Left ventricle myocardium inferior (tissue), 1 donor: ENCODE measurements around the gene LCN10. TPM values are rescaled to one million over a fixed set of nuclear protein-coding genes. Genes with fewer than 3 reads are reported as not detected.

Experiments
- DNase-seq: peaks from one replicate; pipeline ENCODE4 v3.0.0-alpha.2; 2020
- H3K27ac ChIP-seq: fragments of 200-600 bp; replicated peaks from 2 replicates; pipeline ENCODE4 v1.8.0; 2021
- H3K27me3 ChIP-seq: fragments of 200-600 bp; 2 replicates; pipeline ENCODE4 v1.8.0; 2021; ENCODE audit warnings: low read depth
- H3K36me3 ChIP-seq: fragments of 200-600 bp; 2 replicates; pipeline ENCODE4 v1.8.0; 2021
- H3K4me1 ChIP-seq: fragments of 200-600 bp; 2 replicates; pipeline ENCODE4 v1.8.0; 2021
- H3K4me3 ChIP-seq: fragments of 200-600 bp; 2 replicates; pipeline ENCODE4 v1.8.0; 2021; ENCODE audit warnings: mild to moderate bottlenecking, moderate library complexity
- H3K9me3 ChIP-seq: fragments of 200-600 bp; replicated peaks from 2 replicates; pipeline ENCODE4 v1.8.0; 2021
- intact Hi-C: fragments of 100-400 bp; cut with micrococcal nuclease; formaldehyde crosslinking; loops from one replicate; pipeline ENCODE4 v1.11.0; 2022
- total RNA-seq: library from RNA; stranded (reverse); fragmentation: NEBNext Ultra II Directional; extraction: Animal tissue kit (Norgen Biotek cat#: 25700); gene quantifications from one replicate; pipeline ENCODE4 v1.2.1, GENCODE V29; 2021
- TF ChIP-seq, protein P1 (sequence below): fragments of 200-600 bp; IDR thresholded peaks from 2 replicates; pipeline ENCODE4 v1.8.0; 2021; ENCODE audit warnings: antibody characterized with exemption, mild to moderate bottlenecking, borderline replicate concordance
- donor health status: DM: no; HTN: yes; CAD: no; lungs with severe emphysema.

The LCN10 gene
- total RNA-seq, 1 donor from 2014 or later: 9.6 TPM

DNA sequence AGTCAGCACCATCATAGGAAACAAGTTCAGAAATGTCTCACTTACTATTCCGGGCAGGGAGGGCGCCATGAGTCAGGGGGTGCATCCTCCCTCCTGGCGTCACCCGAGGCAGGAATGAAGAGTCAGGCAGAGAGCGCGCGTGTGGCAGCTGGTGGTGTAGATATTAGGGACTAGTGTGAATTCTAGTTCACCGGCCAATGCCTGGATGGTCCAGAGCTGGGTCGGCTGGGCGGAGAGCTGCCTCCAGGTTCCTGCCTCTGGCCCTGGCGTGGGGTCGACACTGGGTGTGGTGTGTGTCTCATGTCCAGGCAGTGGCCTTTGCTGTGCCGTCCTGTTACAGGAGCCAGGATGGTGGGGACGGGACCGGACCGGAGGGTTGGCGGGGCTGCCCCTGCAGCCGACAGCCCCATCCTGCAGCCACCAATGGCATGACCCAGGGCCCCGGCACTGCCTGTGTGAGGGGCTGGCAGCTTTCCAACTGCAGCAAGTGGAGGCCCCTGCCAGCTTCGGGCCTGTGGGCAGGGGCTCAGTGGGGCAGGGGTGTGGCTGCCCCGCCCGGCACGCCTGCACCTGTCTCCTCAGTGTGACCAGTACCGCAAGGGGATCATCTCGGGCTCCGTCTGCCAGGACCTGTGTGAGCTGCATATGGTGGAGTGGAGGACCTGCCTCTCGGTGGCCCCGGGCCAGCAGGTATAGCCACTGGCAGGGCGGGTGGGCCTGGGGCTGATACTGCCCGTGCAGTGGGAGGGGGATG, 21.2 kb downstream of the LCN10 start:
- no peak for DNase-seq
- H3K4me3 ChIP-seq: peak overlapping the region; percentile 40
- peaks cover 81% of the 10 kb centered on the region for H3K4me1 ChIP-seq
- no peaks in the 10 kb centered on the region for H3K9me3 ChIP-seq
- peak overlapping the region; percentile 78 for H3K27ac ChIP-seq
- intact Hi-C loops: no loop called here
- H3K27me3 ChIP-seq: no peaks in the 10 kb centered on the region
- peaks cover 50% of the 10 kb centered on the region for H3K36me3 ChIP-seq
- TF ChIP-seq, protein P1, sequence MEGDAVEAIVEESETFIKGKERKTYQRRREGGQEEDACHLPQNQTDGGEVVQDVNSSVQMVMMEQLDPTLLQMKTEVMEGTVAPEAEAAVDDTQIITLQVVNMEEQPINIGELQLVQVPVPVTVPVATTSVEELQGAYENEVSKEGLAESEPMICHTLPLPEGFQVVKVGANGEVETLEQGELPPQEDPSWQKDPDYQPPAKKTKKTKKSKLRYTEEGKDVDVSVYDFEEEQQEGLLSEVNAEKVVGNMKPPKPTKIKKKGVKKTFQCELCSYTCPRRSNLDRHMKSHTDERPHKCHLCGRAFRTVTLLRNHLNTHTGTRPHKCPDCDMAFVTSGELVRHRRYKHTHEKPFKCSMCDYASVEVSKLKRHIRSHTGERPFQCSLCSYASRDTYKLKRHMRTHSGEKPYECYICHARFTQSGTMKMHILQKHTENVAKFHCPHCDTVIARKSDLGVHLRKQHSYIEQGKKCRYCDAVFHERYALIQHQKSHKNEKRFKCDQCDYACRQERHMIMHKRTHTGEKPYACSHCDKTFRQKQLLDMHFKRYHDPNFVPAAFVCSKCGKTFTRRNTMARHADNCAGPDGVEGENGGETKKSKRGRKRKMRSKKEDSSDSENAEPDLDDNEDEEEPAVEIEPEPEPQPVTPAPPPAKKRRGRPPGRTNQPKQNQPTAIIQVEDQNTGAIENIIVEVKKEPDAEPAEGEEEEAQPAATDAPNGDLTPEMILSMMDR: no peak

GRCh38 chr9:136720898-136721338, 21.8 kb downstream of the LCN10 start:
- Histone ChIP-seq H3K4me3 (peak overlapping the region; percentile 15), H3K36me3 (peaks cover 44% of the 10 kb centered on the region), H3K27me3 (no peaks in the 10 kb centered on the region), H3K27ac (peak overlapping the region; percentile 78), H3K9me3 (no peaks in the 10 kb centered on the region), H3K4me1 (peaks cover 78% of the 10 kb centered on the region)
- no peak for DNase-seq
- intact Hi-C loops: no loop called here
- TF ChIP-seq, protein P1: no peak

DNA sequence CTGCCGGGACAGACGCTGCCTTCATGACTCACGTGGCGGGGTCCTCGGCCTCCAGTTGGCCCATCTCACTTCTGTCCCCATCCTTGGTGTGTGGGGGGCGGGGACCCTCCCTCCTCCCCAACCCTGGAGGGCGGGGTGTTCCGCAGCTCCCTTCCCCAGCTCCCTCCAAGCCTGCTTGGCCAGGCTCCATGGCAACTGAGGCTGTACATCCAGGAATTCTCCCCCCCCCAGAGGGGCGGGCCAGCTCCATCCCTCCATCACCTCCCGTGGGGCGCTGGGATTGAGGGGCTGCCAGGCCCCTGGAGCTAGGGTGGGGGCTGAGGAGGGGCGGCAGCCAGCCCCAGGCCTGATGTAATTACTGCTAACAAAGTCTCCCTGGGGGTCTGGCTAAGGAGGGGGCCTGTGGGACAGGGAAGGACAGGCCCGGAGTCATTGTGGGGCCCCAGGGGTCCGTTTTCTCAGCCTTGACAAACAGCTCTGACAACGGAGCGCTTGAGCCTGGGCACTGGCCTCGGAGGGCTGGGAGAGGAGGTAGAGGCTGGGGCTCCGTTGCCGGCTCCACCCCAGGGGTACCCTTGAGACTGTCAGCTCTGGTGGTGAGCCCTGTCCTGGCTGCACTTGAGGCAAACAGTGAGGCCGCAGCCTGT, 22.4 kb downstream of the LCN10 start:
- TF ChIP-seq, protein P1: no peak
- Histone ChIP-seq H3K9me3 (no peaks in the 10 kb centered on the region), H3K27ac (peak overlapping the region; percentile 78), H3K4me3 (peak overlapping the region; percentile 15), H3K36me3 (peaks cover 39% of the 10 kb centered on the region), H3K27me3 (no peaks in the 10 kb centered on the region), H3K4me1 (peaks cover 78% of the 10 kb centered on the region)
- intact Hi-C loops: no loop called here
- DNase-seq: peak; percentile 51

DNA sequence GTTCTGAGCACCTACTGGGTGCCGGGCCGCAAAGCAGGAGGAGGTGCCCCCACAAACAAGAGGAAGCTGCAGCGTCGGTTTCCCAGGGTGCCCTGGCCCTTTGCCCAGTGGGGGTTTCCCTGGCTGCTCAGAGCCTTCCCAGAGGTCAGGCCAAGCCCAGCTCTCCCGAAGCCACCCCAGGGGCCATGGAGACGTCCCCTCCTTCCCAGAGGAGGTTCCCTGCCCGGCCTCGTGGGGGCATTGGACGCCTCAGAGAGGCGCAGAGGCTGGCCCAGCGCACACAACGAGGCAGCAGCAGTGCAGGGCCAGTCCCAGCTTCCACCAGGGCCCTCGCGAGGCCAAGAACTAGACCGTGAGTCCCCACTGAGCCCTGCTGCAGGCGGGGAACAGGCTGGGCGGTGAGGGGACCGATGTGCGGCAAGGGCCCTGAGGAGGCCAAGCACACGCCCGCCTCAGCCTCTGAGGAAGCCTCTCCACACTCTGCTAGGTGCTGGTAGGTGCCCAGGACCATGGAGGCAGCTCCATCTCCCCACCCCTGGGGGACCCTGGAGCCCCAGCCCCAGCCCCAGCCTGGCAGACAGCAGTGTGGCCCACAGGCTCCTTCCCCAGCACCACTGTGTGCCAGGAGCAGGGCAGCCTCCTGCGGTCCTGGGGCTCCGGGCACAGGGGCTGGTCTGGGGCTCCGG, 23.4 kb downstream of the LCN10 start:
- H3K4me1 ChIP-seq: peaks cover 78% of the 10 kb centered on the region
- intact Hi-C loops: no loop called here
- no peaks in the 10 kb centered on the region for H3K9me3 ChIP-seq
- no peaks in the 10 kb centered on the region for H3K27me3 ChIP-seq
- peak overlapping the region; percentile 15 for H3K4me3 ChIP-seq
- TF ChIP-seq, protein P1: no peak
- peaks cover 28% of the 10 kb centered on the region for H3K36me3 ChIP-seq
- DNase-seq: no peak
- peak overlapping the region; percentile 78 for H3K27ac ChIP-seq

- H3K27ac ChIP-seq: peak overlapping the region; percentile 78
- H3K4me3 ChIP-seq: no peak overlapping the region
- DNase-seq: no peak
- intact Hi-C loops: no loop called here
- peaks cover 21% of the 10 kb centered on the region for H3K36me3 ChIP-seq
- TF ChIP-seq, protein P1: no peak
- no peaks in the 10 kb centered on the region for H3K9me3 ChIP-seq
- H3K27me3 ChIP-seq: no peaks in the 10 kb centered on the region
- peaks cover 79% of the 10 kb centered on the region for H3K4me1 ChIP-seq
Observed at GRCh38 chr9:136718345-136719194, 24.2 kb downstream of the LCN10 start.
